ENCODE measurements around the gene MXRA8. TPM values are rescaled to one million over a fixed set of nuclear protein-coding genes. Genes with fewer than 3 reads are reported as not detected.

Gene MXRA8
- total and polyA plus RNA-seq, 9 of the 15 experiments (the other 6 are each of a cell fraction or from before 2014, with no cell fraction given): 0.66 to 11.3 (median 6.3) TPM

DNA sequence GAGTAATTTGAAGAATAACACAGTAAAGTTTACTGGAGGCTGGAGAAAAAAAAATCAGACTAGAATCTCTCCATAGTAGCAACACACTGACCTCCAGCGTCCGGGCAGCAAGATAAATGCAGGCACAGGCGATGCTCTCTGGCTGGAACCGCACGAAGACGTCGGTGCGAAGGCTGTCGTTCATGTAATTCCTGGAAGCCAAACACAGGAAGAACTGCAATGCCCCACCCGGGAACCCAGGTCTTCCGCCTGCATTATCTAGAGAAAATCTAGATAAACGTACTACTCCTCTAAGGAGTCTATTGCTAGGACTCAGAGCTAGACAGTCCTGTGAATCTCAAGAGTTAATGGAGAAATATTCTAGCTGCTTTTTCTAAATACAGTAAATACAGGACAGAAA lies 32.3 kb upstream of the MXRA8 start:
- H4K20me1 ChIP-seq (replicated peaks; ENCODE audit: control insufficient read depth, insufficient read depth, low read length): no peaks in the 10 kb centered on the region
- intact Hi-C loops (cut with micrococcal nuclease): loop anchor here (10.0 kb wide), 1 partner anchor 124 kb away; the partner anchor contains the start of gene ATAD3A
- FAIRE-seq: no peak
- peak; percentile 41; the same call in 1 of the 2 replicates for TF ChIP-seq ETV1 (tag; conservative IDR thresholded peaks at IDR 0.05; ENCODE audit: low read depth)
- no peak for TF ChIP-seq ZNF76 (CRISPR knock-in tag; IDR thresholded peaks at IDR 0.05; ENCODE audit: borderline replicate concordance)
- TF ChIP-seq RAD21 (CRISPR knock-in tag; conservative IDR thresholded peaks at IDR 0.05 in 1 of 2, IDR thresholded peaks at IDR 0.05 in 1 of 2): peak; percentile 30 to 36; a peak in 3 of 4 replicates
- TF ChIP-seq, protein P1, sequence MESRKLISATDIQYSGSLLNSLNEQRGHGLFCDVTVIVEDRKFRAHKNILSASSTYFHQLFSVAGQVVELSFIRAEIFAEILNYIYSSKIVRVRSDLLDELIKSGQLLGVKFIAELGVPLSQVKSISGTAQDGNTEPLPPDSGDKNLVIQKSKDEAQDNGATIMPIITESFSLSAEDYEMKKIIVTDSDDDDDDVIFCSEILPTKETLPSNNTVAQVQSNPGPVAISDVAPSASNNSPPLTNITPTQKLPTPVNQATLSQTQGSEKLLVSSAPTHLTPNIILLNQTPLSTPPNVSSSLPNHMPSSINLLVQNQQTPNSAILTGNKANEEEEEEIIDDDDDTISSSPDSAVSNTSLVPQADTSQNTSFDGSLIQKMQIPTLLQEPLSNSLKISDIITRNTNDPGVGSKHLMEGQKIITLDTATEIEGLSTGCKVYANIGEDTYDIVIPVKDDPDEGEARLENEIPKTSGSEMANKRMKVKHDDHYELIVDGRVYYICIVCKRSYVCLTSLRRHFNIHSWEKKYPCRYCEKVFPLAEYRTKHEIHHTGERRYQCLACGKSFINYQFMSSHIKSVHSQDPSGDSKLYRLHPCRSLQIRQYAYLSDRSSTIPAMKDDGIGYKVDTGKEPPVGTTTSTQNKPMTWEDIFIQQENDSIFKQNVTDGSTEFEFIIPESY (CRISPR knock-in tag; IDR thresholded peaks at IDR 0.05): no peak
- TF ChIP-seq ZNF224 (CRISPR knock-in tag; IDR thresholded peaks at IDR 0.05): no peak
- TF ChIP-seq TOE1 (IDR thresholded peaks at IDR 0.05; ENCODE audit: borderline replicate concordance): no peak
- TF ChIP-seq TOE1 (CRISPR knock-in tag; IDR thresholded peaks at IDR 0.05; ENCODE audit: borderline replicate concordance, low read depth): no peak
- TF ChIP-seq, protein P2, sequence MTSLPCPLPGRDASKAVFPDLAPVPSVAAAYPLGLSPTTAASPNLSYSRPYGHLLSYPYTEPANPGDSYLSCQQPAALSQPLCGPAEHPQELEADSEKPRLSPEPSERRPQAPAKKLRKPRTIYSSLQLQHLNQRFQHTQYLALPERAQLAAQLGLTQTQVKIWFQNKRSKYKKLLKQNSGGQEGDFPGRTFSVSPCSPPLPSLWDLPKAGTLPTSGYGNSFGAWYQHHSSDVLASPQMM (CRISPR knock-in tag; IDR thresholded peaks at IDR 0.05): no peak
- TF ChIP-seq, protein P3, sequence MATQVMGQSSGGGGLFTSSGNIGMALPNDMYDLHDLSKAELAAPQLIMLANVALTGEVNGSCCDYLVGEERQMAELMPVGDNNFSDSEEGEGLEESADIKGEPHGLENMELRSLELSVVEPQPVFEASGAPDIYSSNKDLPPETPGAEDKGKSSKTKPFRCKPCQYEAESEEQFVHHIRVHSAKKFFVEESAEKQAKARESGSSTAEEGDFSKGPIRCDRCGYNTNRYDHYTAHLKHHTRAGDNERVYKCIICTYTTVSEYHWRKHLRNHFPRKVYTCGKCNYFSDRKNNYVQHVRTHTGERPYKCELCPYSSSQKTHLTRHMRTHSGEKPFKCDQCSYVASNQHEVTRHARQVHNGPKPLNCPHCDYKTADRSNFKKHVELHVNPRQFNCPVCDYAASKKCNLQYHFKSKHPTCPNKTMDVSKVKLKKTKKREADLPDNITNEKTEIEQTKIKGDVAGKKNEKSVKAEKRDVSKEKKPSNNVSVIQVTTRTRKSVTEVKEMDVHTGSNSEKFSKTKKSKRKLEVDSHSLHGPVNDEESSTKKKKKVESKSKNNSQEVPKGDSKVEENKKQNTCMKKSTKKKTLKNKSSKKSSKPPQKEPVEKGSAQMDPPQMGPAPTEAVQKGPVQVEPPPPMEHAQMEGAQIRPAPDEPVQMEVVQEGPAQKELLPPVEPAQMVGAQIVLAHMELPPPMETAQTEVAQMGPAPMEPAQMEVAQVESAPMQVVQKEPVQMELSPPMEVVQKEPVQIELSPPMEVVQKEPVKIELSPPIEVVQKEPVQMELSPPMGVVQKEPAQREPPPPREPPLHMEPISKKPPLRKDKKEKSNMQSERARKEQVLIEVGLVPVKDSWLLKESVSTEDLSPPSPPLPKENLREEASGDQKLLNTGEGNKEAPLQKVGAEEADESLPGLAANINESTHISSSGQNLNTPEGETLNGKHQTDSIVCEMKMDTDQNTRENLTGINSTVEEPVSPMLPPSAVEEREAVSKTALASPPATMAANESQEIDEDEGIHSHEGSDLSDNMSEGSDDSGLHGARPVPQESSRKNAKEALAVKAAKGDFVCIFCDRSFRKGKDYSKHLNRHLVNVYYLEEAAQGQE (IDR thresholded peaks at IDR 0.05; ENCODE audit: borderline replicate concordance): 0 out of 2 replicates have a peak, but pooled peaks have one; percentile 27
- TF ChIP-seq, protein P3 (CRISPR knock-in tag; IDR thresholded peaks at IDR 0.05; ENCODE audit: low read depth): no peak
- TF ChIP-seq ATF1 (CRISPR knock-in tag; IDR thresholded peaks at IDR 0.05): no peak
- peak; percentile 33; the same call in 1 of the 2 replicates for TF ChIP-seq ATF1 (tag; IDR thresholded peaks at IDR 0.05)

More for the DNA sequence above, 32.3 kb upstream of the MXRA8 start:
- H3K4me1 ChIP-seq (replicated peaks in 1 of 2; ENCODE audit: control insufficient read depth in 2 of 2, insufficient read depth in 2 of 2, low read length in 2 of 2): peaks cover 6 to 13% of the 10 kb centered on the region in 2 experiments; a peak in 4 of 5 replicates
- H3K79me2 ChIP-seq (ENCODE audit: control insufficient read depth, insufficient read depth, low read length): peaks cover 28% of the 10 kb centered on the region; the same call in 2 of the 3 replicates
- POLR2A ChIA-PET: interaction anchor here (0.6 to 7.1 kb wide), 6 partner anchors 6 to 46 kb away, joined by 3 to 58 read pairs (median 7); partner anchors contain the start of genes AURKAIP1, CCNL2 and MRPL20
- in situ Hi-C loops (cut with MboI): no loop called here
- no peak overlapping the region for H3K9ac ChIP-seq (ENCODE audit: insufficient read depth in 1 of 2, low read depth in 2 of 2, low read length in 2 of 2)
- H3K36me3 ChIP-seq (ENCODE audit: control insufficient read depth, insufficient read depth, low read length): peaks cover 99% of the 10 kb centered on the region
- no peak overlapping the region for H3K4me3 ChIP-seq
- peak; percentile 52 for ATAC-seq
- H3K9me3 ChIP-seq (replicated peaks; ENCODE audit: control insufficient read depth, insufficient read depth, low read depth, low read length): no peaks in the 10 kb centered on the region
- CTCF ChIA-PET (ENCODE audit: low intra/inter-chr PET ratio): no interaction called here
- peak in 2 of 4 experiments; percentile 12 to 59 for DNase-seq (ENCODE audit: extremely low read depth in 1 of 4, low spot score in 3 of 4)
- no peak overlapping the region for H3K27ac ChIP-seq (ENCODE audit: extremely low read depth, low read depth, low read length)
- 29% methylated on average over 12 of the region's 12 CpGs for WGBS (ENCODE audit: insufficient coverage, low coverage, missing lambda C conversion rate)
- no peak overlapping the region for H2AFZ ChIP-seq (ENCODE audit: low read depth, low read length)
- H3K27me3 ChIP-seq (ENCODE audit: control insufficient read depth in 2 of 2, insufficient read depth in 2 of 2, low read length in 2 of 2): no peaks in the 10 kb centered on the region
- no peaks in the 10 kb centered on the region for H3K9me1 ChIP-seq (ENCODE audit: control insufficient read depth, insufficient read depth, low read length)
- no TSS peak for BruUV-seq (replicated peaks)
- no peak overlapping the region for H3K4me2 ChIP-seq (ENCODE audit: insufficient read depth, low read length)
